HCT116 (cell line): ENCODE measurements around the gene SPAM1. TPM values are rescaled to one million over a fixed set of nuclear protein-coding genes. Genes with fewer than 3 reads are reported as not detected.

Experiments used
- total RNA-seq: library from RNA; stranded (reverse); gene quantifications from one replicate; pipeline ENCODE4 v1.2.1, GENCODE V29; 2021; ENCODE audit not compliant: unreplicated experiment

SPAM1 gene
- total RNA-seq, 1 experiment from 2014 or later = not detected

Other genes with a start within 250 kb of the SPAM1 start
- gene WASL, start 176.2 kb upstream of the SPAM1 start, total RNA-seq = 26.2 TPM
- gene HYAL4, start 80.1 kb upstream of the SPAM1 start, total RNA-seq = not detected
- not detected for gene TMEM229A, start 107.8 kb downstream of the SPAM1 start, total RNA-seq